H9 (cell line): ENCODE results near the gene TEX48. TPM values are rescaled to one million over a fixed set of nuclear protein-coding genes. Genes with fewer than 3 reads are reported as not detected.

Experiments
- DNase-seq: peaks from one replicate; pipeline ENCODE4 v3.0.0-alpha.2; 2017
- H2AFZ ChIP-seq: one replicate; pipeline ENCODE4 v1.6.1; 2013; ENCODE audit warnings: mild to moderate bottlenecking, low read length, control low read depth, moderate library complexity
- H2AK5ac ChIP-seq: 2 replicates; pipeline ENCODE4 v1.6.1; 2013; ENCODE audit warnings: low read length, control low read depth, mixed read lengths; ENCODE audit not compliant: insufficient read length
- H2BK120ac ChIP-seq: one replicate; pipeline ENCODE4 v1.6.1; 2013; ENCODE audit warnings: low read depth, mild to moderate bottlenecking, low read length, control low read depth, inconsistent platforms; ENCODE audit not compliant: poor library complexity, severe bottlenecking
- H2BK12ac ChIP-seq: 2 replicates; pipeline ENCODE4 v1.6.1; 2013; ENCODE audit warnings: low read length, control low read depth, mixed read lengths, low read depth; ENCODE audit not compliant: insufficient read length
- H2BK15ac ChIP-seq: 2 replicates; pipeline ENCODE4 v1.6.1; 2013; ENCODE audit warnings: low read depth, low read length, control low read depth
- H2BK20ac ChIP-seq: one replicate; pipeline ENCODE4 v1.6.1; 2013; ENCODE audit warnings: low read depth, mild to moderate bottlenecking, low read length, control low read depth, inconsistent platforms; ENCODE audit not compliant: poor library complexity, severe bottlenecking
- H2BK5ac ChIP-seq: 2 replicates; pipeline ENCODE4 v1.6.1; 2013; ENCODE audit warnings: low read length, control low read depth, mixed read lengths; ENCODE audit not compliant: insufficient read length
- H3K14ac ChIP-seq: 2 replicates; pipeline ENCODE4 v1.6.1; 2013; ENCODE audit warnings: low read length, control low read depth; ENCODE audit not compliant: insufficient read depth
- H3K18ac ChIP-seq: 2 replicates; pipeline ENCODE4 v1.6.1; 2013; ENCODE audit warnings: low read depth, mild to moderate bottlenecking, mixed read lengths, low read length, control low read depth; ENCODE audit not compliant: insufficient read length
- H3K23ac ChIP-seq: 2 replicates; pipeline ENCODE4 v1.6.1; 2013; ENCODE audit warnings: low read length, control low read depth, mixed read lengths, low read depth; ENCODE audit not compliant: insufficient read length
- H3K23me2 ChIP-seq: 2 replicates; pipeline ENCODE4 v1.6.1; 2013; ENCODE audit warnings: low read depth, mild to moderate bottlenecking, mixed read lengths, low read length, control low read depth; ENCODE audit not compliant: insufficient read length, poor library complexity, severe bottlenecking
- H3K27ac ChIP-seq: 2 replicates; pipeline ENCODE4 v1.5.1; 2013; ENCODE audit warnings: low read length, control low read depth, mixed read lengths, low read depth; ENCODE audit not compliant: insufficient read length
- H3K27me3 ChIP-seq: 2 replicates; pipeline ENCODE4 v1.6.1; 2013; ENCODE audit warnings: low read length, control low read depth, inconsistent platforms; ENCODE audit not compliant: insufficient read depth
- H3K4ac ChIP-seq: 2 replicates; pipeline ENCODE4 v1.6.1; 2013; ENCODE audit warnings: low read depth, mild to moderate bottlenecking, control low read depth, inconsistent platforms, low read length, moderate library complexity
- H3K4me1 ChIP-seq: 2 replicates; pipeline ENCODE4 v1.6.1; 2013; ENCODE audit warnings: low read length, control low read depth, inconsistent platforms; ENCODE audit not compliant: insufficient read depth
- H3K4me2 ChIP-seq: 2 replicates; pipeline ENCODE4 v1.6.1; 2013; ENCODE audit warnings: low read length, control low read depth, mixed read lengths; ENCODE audit not compliant: insufficient read length, insufficient read depth
- H3K56ac ChIP-seq: 2 replicates; pipeline ENCODE4 v1.6.1; 2013; ENCODE audit warnings: low read depth, mild to moderate bottlenecking, mixed read lengths, low read length, control low read depth; ENCODE audit not compliant: insufficient read length
- H3K79me1 ChIP-seq: 2 replicates; pipeline ENCODE4 v1.6.1; 2013; ENCODE audit warnings: low read depth, mild to moderate bottlenecking, moderate library complexity, low read length, control low read depth, inconsistent platforms; ENCODE audit not compliant: insufficient read depth, poor library complexity, severe bottlenecking
- H3K79me2 ChIP-seq: 2 replicates; pipeline ENCODE4 v1.6.1; 2013; ENCODE audit warnings: low read length, control low read depth, inconsistent platforms; ENCODE audit not compliant: insufficient read depth
- H3K9ac ChIP-seq: 2 replicates; pipeline ENCODE4 v1.6.1; 2013; ENCODE audit warnings: low read length, control low read depth, mixed read lengths; ENCODE audit not compliant: insufficient read length; ENCODE audit errors: extremely low read depth
- H3K9me3 ChIP-seq: one replicate; pipeline ENCODE4 v1.6.1; 2013; ENCODE audit warnings: low read depth, low read length, inconsistent platforms; ENCODE audit not compliant: control insufficient read depth
- H3T11ph ChIP-seq: one replicate; pipeline ENCODE4 v1.6.1; 2013; ENCODE audit warnings: mild to moderate bottlenecking, low read length, control low read depth, inconsistent platforms
- H4K20me1 ChIP-seq: one replicate; pipeline ENCODE4 v1.6.1; 2013; ENCODE audit not compliant: control insufficient read depth, insufficient read length, insufficient read depth
- H4K5ac ChIP-seq: 2 replicates; pipeline ENCODE4 v1.6.1; 2013; ENCODE audit warnings: low read depth, mild to moderate bottlenecking, mixed read lengths, low read length, control low read depth; ENCODE audit not compliant: insufficient read length
- H4K8ac ChIP-seq: replicated peaks from 2 replicates; pipeline ENCODE4 v1.6.1; 2013; ENCODE audit warnings: low read length, control low read depth, mixed read lengths, low read depth; ENCODE audit not compliant: insufficient read length
- H4K91ac ChIP-seq: 2 replicates; pipeline ENCODE4 v1.6.1; 2013; ENCODE audit warnings: low read depth, mild to moderate bottlenecking, moderate library complexity, mixed read lengths, low read length, control low read depth; ENCODE audit not compliant: insufficient read length
- H3K27ac Mint-ChIP-seq, 3 experiments: 2 replicates in 2 of 3; 3 replicates in 1 of 3; pipeline ENCODE4 v1.8.0; 2020 to 2021; ENCODE audit warnings: mixed read lengths in 3 of 3, mild to moderate bottlenecking in 1 of 3, moderate library complexity in 1 of 3
- H3K27me3 Mint-ChIP-seq: 2 replicates; pipeline ENCODE4 v1.8.0; 2021; ENCODE audit warnings: low read depth, mild to moderate bottlenecking, moderate library complexity, mixed read lengths
- H3K36me3 Mint-ChIP-seq, 3 experiments: 2 replicates in 2 of 3; 3 replicates in 1 of 3; pipeline ENCODE4 v1.8.0; 2020 to 2021; ENCODE audit warnings: low read depth in 3 of 3, mixed read lengths in 3 of 3; ENCODE audit not compliant: insufficient read depth in 1 of 3
- H3K4me1 Mint-ChIP-seq, 2 experiments: 2 replicates each; pipeline ENCODE4 v1.8.0; 2020; ENCODE audit warnings: mixed read lengths in 2 of 2
- H3K4me3 Mint-ChIP-seq, 2 experiments: 2 replicates in 1 of 2; 3 replicates in 1 of 2; pipeline ENCODE4 v1.8.0; 2020 to 2021; ENCODE audit warnings: mild to moderate bottlenecking in 2 of 2, mixed read lengths in 2 of 2, moderate library complexity in 1 of 2
- H3K9me3 Mint-ChIP-seq, 2 experiments: 2 replicates in 1 of 2; 3 replicates in 1 of 2; pipeline ENCODE4 v1.8.0; 2020; ENCODE audit warnings: mild to moderate bottlenecking in 2 of 2, mixed read lengths in 2 of 2, moderate library complexity in 1 of 2
- CTCF ChIP-seq: fragments of 200-600 bp; sonication (generic); conservative IDR thresholded peaks from 3 replicates; pipeline ENCODE4 v1.8.0; 2021; ENCODE audit warnings: antibody characterized with exemption, mild to moderate bottlenecking
- WGBS: extraction: QIAGEN DNeasy Blood & Tissue Kit; methylation state at CpG from one replicate; pipeline ENCODE4 v1.1.7; 2013; ENCODE audit warnings: missing lambda C conversion rate, low lambda C conversion rate, mixed read lengths; ENCODE audit not compliant: insufficient read length; ENCODE audit errors: extremely low coverage; 5-methylcytosine and 5-hydroxymethylcytosine counted together
- total RNA-seq: library from RNA; stranded (reverse); gene quantifications from 2 replicates; pipeline ENCODE4 v1.2.1, GENCODE V29; 2021

The TEX48 gene
- total RNA-seq, 1 experiment from 2014 or later, result not detected

- H3K4me1 Mint-ChIP-seq, result peaks cover 10 to 21% of the 10 kb centered on the region in 2 experiments
- H3K27ac Mint-ChIP-seq, result no peak overlapping the region
- Histone ChIP-seq H3K18ac (no peak overlapping the region), H4K91ac (no peak overlapping the region), H3K4me2 (no peak overlapping the region), H3K79me1 (no peaks in the 10 kb centered on the region), H2BK120ac (no peak overlapping the region), H3K4me1 (no peaks in the 10 kb centered on the region), H2AFZ (no peak overlapping the region), H2BK5ac (no peak overlapping the region), H3K4ac (no peak overlapping the region), H3K14ac (no peak overlapping the region), H3K9me3 (no peaks in the 10 kb centered on the region), H3K27ac (no peak overlapping the region), H3K27me3 (no peaks in the 10 kb centered on the region; the same call in 1 of the 2 replicates), H2BK12ac (no peak overlapping the region), H3K9ac (no peak overlapping the region), H3K23ac (no peak overlapping the region), H3K56ac (no peak overlapping the region), H3T11ph (no peak overlapping the region), H4K8ac (no peak overlapping the region), H3K23me2 (no peaks in the 10 kb centered on the region), H2AK5ac (no peak overlapping the region), H2BK20ac (no peak overlapping the region), H4K20me1 (no peaks in the 10 kb centered on the region), H2BK15ac (no peak overlapping the region), H4K5ac (no peak overlapping the region), H3K79me2 (no peaks in the 10 kb centered on the region)
- peaks cover 49% of the 10 kb centered on the region for H3K27me3 Mint-ChIP-seq
- no peak for TF ChIP-seq CTCF
- H3K9me3 Mint-ChIP-seq, result no peaks in the 10 kb centered on the region
- no peak for DNase-seq
- no peak overlapping the region for H3K4me3 Mint-ChIP-seq
- no CpG with 5 or more reads among the region's 3 CpGs for whole genome bisulfite sequencing
- no peaks in the 10 kb centered on the region for H3K36me3 Mint-ChIP-seq
Observed at GRCh38 chr9:114688909-114689610, 7.1 kb upstream of the TEX48 start.
